ENCODE data around the gene SPOCD1.

Gene SPOCD1

DNA sequence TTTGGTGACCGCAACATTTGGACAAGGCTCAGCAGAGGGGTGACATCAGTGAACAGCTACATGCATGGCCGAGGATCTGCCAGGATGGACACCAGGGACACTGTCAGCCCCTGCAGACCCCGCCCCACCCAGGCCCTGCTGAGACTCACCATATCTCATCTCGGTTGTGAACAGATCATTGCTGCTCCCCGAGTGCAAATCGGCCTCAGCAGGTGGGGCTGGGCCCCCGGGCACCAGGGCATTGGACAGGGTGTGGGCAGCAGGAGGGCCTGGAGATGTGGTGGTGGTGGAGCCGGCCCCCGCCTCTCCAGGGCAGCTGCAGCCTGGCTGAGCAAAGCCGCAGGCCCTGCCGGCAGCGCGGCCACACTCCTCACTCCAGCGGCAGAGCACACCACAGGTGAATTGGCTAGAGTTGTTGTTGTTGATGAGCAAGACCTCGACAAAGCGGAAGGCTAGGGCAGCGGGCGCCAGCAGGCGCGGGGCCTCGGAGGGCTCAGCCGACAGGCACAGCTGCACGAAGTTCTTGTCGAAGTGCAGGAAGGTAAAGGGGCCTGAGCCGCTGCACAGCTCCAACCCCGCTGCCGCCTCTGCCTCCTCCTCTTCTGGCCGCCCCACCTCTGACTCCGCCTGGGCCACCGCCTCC, 59.9 kb downstream of the SPOCD1 start:
- DNase-seq (ENCODE audit: low spot score) = no peak

DNA sequence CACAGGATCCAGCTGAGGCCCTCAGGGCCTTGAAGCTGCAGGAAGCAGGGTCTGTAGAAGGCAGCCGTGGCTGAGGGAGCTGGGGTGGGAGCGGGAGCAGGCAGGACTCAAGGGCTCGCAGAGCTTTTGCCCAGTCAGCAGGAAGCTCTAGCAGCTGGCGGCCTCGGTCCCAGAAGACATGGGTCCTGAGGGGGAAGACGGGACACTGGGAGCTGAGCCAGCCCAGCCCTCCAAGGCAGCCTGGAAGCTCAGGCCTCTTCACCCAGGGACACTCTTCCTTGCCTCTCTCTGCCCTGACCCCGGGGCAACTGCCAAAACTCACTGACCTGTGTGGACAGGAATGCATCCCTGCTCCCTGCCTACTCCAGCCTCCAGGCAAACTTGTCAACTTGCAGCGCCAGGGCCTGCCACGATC, 60.6 kb downstream of the SPOCD1 start:
- DNase-seq (ENCODE audit: low spot score) = no peak

DNA sequence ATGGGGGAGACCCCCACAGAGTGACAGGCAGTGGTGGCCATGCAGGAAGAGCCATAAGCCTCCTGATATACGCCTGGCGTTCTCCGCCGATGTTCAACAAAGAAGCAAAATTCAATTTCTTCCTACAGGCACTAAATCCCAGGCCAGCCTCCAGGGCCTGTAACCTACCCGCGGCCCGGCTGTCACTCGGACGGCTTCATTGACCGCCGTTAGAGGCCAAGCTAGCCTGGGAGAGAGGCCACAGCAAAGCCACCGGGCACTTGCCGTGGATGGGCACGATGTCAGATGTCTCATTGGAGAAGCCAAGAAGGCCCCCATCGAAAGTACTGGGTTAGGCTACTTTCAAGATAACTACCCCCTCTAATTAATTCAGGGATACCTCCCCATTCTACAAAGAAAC, 61.4 kb downstream of the SPOCD1 start:
- DNase-seq (ENCODE audit: low spot score) = no peak

GRCh38 chr1:31753707-31754349, 62.0 kb downstream of the SPOCD1 start:
- no peak for DNase-seq (ENCODE audit: low spot score)

DNA sequence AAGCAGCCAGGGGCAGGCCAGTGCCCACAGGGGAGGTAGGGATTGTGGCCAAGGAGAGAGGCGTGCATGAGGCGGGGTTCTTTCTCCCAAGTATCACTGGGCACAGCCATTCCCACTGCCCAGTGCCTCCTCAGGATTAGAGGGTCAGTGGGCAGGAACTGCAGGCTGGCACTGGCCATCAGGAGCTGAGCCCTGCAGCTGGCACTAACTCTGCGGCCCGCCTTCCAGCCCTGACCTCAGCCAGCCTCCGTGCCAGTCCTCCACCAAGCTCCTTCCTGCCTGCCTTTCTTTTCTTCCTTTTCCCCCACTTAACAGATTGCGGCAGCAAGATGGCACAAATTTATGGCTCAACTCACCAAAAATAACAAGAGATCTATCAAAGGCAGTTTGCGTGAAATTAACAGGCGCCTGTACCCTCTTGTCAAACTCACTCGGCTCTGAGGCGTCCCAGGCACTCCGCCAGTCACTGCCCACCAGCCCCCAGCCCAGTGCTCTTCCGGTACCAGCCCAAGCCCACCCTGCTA, 62.8 kb downstream of the SPOCD1 start:
- no peak for DNase-seq (ENCODE audit: low spot score)

GRCh38 chr1:31752258-31752657, 63.6 kb downstream of the SPOCD1 start:
- no peak for DNase-seq (ENCODE audit: low spot score)

GRCh38 chr1:31751822-31752241, 64.0 kb downstream of the SPOCD1 start:
- DNase-seq (ENCODE audit: low spot score) = no peak

GRCh38 chr1:31750858-31751510, 64.8 kb downstream of the SPOCD1 start:
- no peak for DNase-seq (ENCODE audit: low spot score)

GRCh38 chr1:31749785-31750735, 65.8 kb downstream of the SPOCD1 start:
- no peak for DNase-seq (ENCODE audit: low spot score)

- DNase-seq (ENCODE audit: low spot score) = no peak
Observed at GRCh38 chr1:31748365-31748764, 67.5 kb downstream of the SPOCD1 start.

DNA sequence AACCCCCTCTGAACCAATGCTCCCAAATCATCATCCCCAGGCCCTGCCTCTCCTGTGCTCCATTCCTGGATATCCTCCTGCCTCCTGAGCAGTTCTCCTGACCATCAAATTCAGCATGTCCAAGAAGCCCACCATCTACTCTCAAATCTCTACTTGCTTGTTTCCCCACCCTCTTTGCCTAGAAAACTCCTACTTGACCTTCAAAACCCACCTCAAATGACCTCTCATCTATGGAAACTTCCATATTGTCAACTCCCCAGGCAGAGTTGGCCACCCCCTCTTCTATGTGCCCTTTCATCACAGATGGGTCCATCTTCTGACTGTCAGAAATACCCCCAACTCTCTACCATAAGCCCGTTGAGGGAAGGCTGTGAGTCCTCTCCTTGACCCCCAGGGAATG, 68.5 kb downstream of the SPOCD1 start:
- no peak for DNase-seq (ENCODE audit: low spot score)

DNA sequence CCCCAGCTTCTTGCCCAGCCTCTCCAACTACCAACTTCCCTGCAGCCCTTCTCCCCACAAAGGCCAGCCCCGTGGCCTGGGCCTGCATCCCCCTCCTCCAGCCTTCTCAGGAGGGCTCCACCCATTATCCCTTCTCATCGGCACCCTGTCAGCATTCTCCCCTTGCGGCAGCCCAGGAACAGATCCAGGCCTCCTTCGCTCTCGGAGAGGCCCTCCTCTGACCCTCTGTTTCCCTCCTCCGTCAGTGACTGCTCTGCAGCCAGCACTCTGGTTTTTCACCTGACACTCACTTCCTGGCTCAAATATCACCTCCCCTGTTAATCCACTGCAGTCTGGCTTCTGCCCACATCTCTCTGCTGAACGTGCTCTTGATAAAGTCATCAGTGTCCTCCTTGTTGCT, 69.1 kb downstream of the SPOCD1 start:
- no peak for DNase-seq (ENCODE audit: low spot score)

GRCh38 chr1:31745946-31746670, 69.7 kb downstream of the SPOCD1 start:
- DNase-seq (ENCODE audit: low spot score) = no peak

DNA sequence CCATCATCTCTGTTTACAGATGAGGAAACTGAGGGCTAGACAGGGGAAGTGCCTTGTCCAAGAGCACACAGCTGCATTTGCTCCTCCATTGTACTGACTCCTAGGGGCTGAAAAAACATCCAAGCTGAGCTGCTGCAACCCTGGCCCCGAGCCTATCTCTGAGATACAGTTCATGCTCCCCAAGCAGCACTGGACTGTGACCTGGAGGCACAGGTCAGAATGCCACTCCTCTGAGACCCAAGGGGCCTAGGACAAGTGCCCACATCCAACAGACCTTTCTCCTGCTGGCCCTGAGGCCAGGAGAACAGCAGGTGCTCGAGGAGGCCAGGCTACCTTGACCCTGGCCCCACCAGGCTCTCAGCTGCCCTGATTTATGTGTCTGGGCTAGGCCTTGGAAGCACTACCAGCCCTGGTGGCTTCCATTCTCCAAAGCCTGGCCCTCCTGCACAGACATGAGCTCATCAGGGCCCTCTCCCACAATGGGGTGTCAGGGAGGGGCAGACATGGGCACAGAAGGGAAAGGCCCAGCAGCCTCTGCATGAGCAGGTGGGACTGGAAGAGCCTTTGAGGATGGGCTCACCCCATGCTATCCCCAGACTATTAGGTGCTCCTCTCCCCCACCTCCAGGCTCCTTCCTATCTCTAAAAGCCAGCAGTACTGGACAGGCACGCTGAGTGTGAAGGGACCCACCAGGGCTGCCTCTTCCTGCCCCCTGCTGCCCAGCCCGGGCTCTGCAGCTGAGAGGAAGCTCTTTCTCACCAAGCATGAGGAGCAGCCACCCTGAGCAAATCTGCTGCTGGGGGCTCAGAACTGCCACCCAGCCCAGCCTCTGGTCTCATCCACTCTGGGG, 70.5 kb downstream of the SPOCD1 start:
- DNase-seq (ENCODE audit: low spot score) = no peak

- DNase-seq (ENCODE audit: low spot score) = no peak
Observed at GRCh38 chr1:31744165-31744888, 71.5 kb downstream of the SPOCD1 start.

GRCh38 chr1:31742462-31743212, 73.2 kb downstream of the SPOCD1 start:
- no peak for DNase-seq (ENCODE audit: low spot score)

Data from RKO (cell line).